B cell (primary cell): Measurements from ENCODE around the gene GAK. TPM values are rescaled to one million over a fixed set of nuclear protein-coding genes. Genes with fewer than 3 reads are reported as not detected.

Experiments
- ATAC-seq: fragments of 200-7000 bp; cut with Tn5 transposase; one replicate; pipeline ENCODE4 v1.10.0; 2021; ENCODE audit warnings: low read depth, mild to moderate bottlenecking, moderate number of reproducible peaks, moderate library complexity
- CTCF ChIA-PET: fragments of 350-600 bp; sonication (Branson Sonifier 250); formaldehyde crosslinking; loops from one replicate; lab custom pipeline; 2021; ENCODE audit warnings: antibody characterized with exemption, inconsistent platforms; lab: Charles Lee
- POLR2A ChIA-PET: fragments of 350-600 bp; sonication (Branson Sonifier 250); formaldehyde crosslinking; loops from one replicate; lab custom pipeline; 2021; ENCODE audit warnings: antibody characterized with exemption; lab: Charles Lee
- DNase-seq: peaks from one replicate; pipeline ENCODE4 v3.0.0; 2013
- H2AFZ ChIP-seq: 2 replicates; pipeline ENCODE4 v1.6.1; 2012; ENCODE audit warnings: mild to moderate bottlenecking, low read depth, low read length; ENCODE audit not compliant: insufficient read depth, poor library complexity, severe bottlenecking
- H3K27ac ChIP-seq, 2 donors: 1 replicate in 1 of 2; 2 replicates in 1 of 2; pipeline ENCODE4 v1.5.1; 2012 to 2013; ENCODE audit warnings: low read length in 2 of 2, mild to moderate bottlenecking in 2 of 2, moderate library complexity in 1 of 2
- H3K27me3 ChIP-seq, 4 experiments: fragments of 200-600 bp in 1 of 4; sonication (generic) in 1 of 4; replicated peaks in 1 of 4; 1 replicate in 2 of 4; 2 replicates in 2 of 4; pipeline versions ENCODE4 v1.6.1 to v1.7.0; 2013 to 2016; ENCODE audit warnings: low read length in 3 of 4, mild to moderate bottlenecking in 2 of 4, mixed read lengths in 1 of 4, moderate library complexity in 1 of 4; ENCODE audit not compliant: insufficient read depth in 4 of 4, control insufficient read depth in 3 of 4; ENCODE audit errors: control extremely low read depth in 1 of 4
- H3K36me3 ChIP-seq, 2 experiments: replicated peaks in 1 of 2; 1 replicate in 1 of 2; 2 replicates in 1 of 2; pipeline versions ENCODE4 v1.6.1 to v1.7.1; 2013; ENCODE audit warnings: low read length in 1 of 2; ENCODE audit not compliant: insufficient read depth in 2 of 2, control insufficient read depth in 1 of 2; ENCODE audit errors: control extremely low read depth in 1 of 2, extremely low read depth in 1 of 2
- H3K4me1 ChIP-seq, 2 donors: fragments of 200-600 bp in 1 of 2; sonication (generic) in 1 of 2; 1 replicate in 1 of 2; 2 replicates in 1 of 2; pipeline versions ENCODE4 v1.5.1 to v1.6.1; 2013 to 2017; ENCODE audit warnings: low read length in 2 of 2; ENCODE audit not compliant: control insufficient read depth in 2 of 2, insufficient read depth in 2 of 2
- H3K4me2 ChIP-seq: replicated peaks from 2 replicates; pipeline ENCODE3; 2012; ENCODE audit warnings: mild to moderate bottlenecking, low read depth, low read length; ENCODE audit not compliant: poor library complexity, severe bottlenecking
- H3K4me3 ChIP-seq, 5 experiments: fragments of 200-600 bp in 1 of 5; sonication (generic) in 1 of 5; 1 replicate in 3 of 5; 2 replicates in 2 of 5; pipeline versions ENCODE4 v1.5.1 to v1.7.0; 2011 to 2016; ENCODE audit warnings: low read length in 4 of 5, mild to moderate bottlenecking in 4 of 5, low read depth in 2 of 5, control low read depth in 1 of 5, moderate library complexity in 1 of 5; ENCODE audit not compliant: insufficient read depth in 1 of 5; ENCODE audit errors: control extremely low read depth in 1 of 5, extremely low read depth in 1 of 5
- H3K79me2 ChIP-seq: fragments of 200-600 bp; sonication (generic); one replicate; pipeline ENCODE4 v1.6.0; 2016; ENCODE audit warnings: low read length; ENCODE audit not compliant: control insufficient read depth, insufficient read depth
- H3K9ac ChIP-seq: fragments of 200-600 bp; sonication (generic); 2 replicates; pipeline ENCODE4 v1.6.1; 2017; ENCODE audit warnings: mild to moderate bottlenecking, low read length, moderate library complexity
- H3K9me3 ChIP-seq, 3 donors: one replicate each; pipeline versions ENCODE4 v1.6.1 to v1.7.1; 2013; ENCODE audit warnings: low read length in 2 of 3; ENCODE audit not compliant: control insufficient read depth in 2 of 3, insufficient read depth in 1 of 3; ENCODE audit errors: control extremely low read depth in 1 of 3
- H4K20me1 ChIP-seq: 2 replicates; pipeline ENCODE4 v1.6.0; 2012; ENCODE audit warnings: mild to moderate bottlenecking, low read length; ENCODE audit not compliant: insufficient read depth, control insufficient read depth, poor library complexity, severe bottlenecking
- H3K27ac Mint-ChIP-seq: one replicate; pipeline ENCODE4 v1.8.0; 2021; ENCODE audit warnings: mixed read lengths
- H3K27me3 Mint-ChIP-seq: one replicate; pipeline ENCODE4 v1.8.0; 2021; ENCODE audit warnings: mixed read lengths
- H3K4me1 Mint-ChIP-seq: one replicate; pipeline ENCODE4 v1.8.0; 2021; ENCODE audit warnings: mixed read lengths
- H3K4me3 Mint-ChIP-seq: one replicate; pipeline ENCODE4 v1.8.0; 2021; ENCODE audit warnings: mixed read lengths
- H3K9me3 Mint-ChIP-seq: one replicate; pipeline ENCODE4 v1.8.0; 2022; ENCODE audit warnings: mixed read lengths; ENCODE audit not compliant: insufficient read depth
- EZH2 ChIP-seq: IDR thresholded peaks from 2 replicates; pipeline ENCODE4 v1.6.1; 2012; ENCODE audit warnings: borderline replicate concordance, low read depth, mild to moderate bottlenecking, moderate library complexity, low read length; ENCODE audit not compliant: insufficient read depth, poor library complexity, severe bottlenecking
- WGBS: methylation state at CpG from one replicate; pipeline ENCODE4 v1.1.5; 2013; ENCODE audit warnings: missing lambda C conversion rate; ENCODE audit not compliant: insufficient coverage; 5-methylcytosine and 5-hydroxymethylcytosine counted together
- intact Hi-C: fragments of 100-400 bp; cut with micrococcal nuclease; formaldehyde crosslinking; loops from one replicate; pipeline ENCODE4 v1.10.0; 2022
- polyA plus RNA-seq: library from polyadenylated mRNA; depleted of rRNA; stranded (reverse); fragments of >200 nt; gene quantifications from 2 replicates; pipeline ENCODE4 v1.2.3, GENCODE V29; 2012
- total RNA-seq, 2 donors: library from RNA; stranded (reverse); fragments of 120-200 nt in 1 of 2; gene quantifications; 1 replicate in 1 of 2; 2 replicates in 1 of 2; pipeline versions ENCODE4 v1.2.3 to v1.2.4, GENCODE V29; 2013 to 2022
- TF ChIP-seq, protein P1 (sequence below): fragments of 200-600 bp; IDR thresholded peaks from one replicate; pipeline ENCODE4 v1.8.0; 2022; ENCODE audit warnings: antibody characterized with exemption, mild to moderate bottlenecking

GAK gene
- total and polyA plus RNA-seq, 2 donors (not counting 1 experiment from before 2014, with no cell fraction given), result 113 to 283 TPM

GRCh38 chr4:917992-918391 is 14.1 kb downstream of the GAK start:
- POLR2A ChIA-PET, result no interaction called here
- peaks cover 70% of the 10 kb centered on the region for H3K4me1 Mint-ChIP-seq

DNA sequence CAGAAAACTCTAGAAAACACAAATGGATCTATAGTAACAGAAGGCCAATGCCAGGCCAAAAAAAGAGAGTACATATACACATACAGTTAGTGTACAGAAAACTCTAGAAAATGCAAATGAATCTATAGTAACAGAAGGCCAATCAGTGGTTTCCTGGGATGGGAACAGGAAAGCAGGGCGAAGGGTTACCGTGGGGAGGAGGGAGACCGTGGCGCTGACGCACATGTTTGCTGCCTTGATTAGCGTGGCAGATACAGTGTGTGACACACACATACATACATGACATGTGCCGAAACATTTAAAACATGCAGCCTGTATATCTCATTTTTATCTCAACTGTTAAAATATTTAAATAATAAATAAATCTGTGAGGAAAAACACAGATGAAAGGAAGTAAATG is 14.7 kb downstream of the GAK start:
- no peaks in the 10 kb centered on the region for H3K27me3 Mint-ChIP-seq
- no peak overlapping the region for H3K4me3 ChIP-seq
- peaks cover 89% of the 10 kb centered on the region for H3K79me2 ChIP-seq
- no peak overlapping the region for H2AFZ ChIP-seq
- H3K27ac Mint-ChIP-seq, result no peak overlapping the region
- H3K9me3 Mint-ChIP-seq, result peaks cover 2% of the 10 kb centered on the region
- H3K9me3 ChIP-seq, result peaks cover 0 to 13% (median 0%) of the 10 kb centered on the region in 3 donors
- H3K4me1 Mint-ChIP-seq, result peaks cover 65% of the 10 kb centered on the region
- no peaks in the 10 kb centered on the region for H3K27me3 ChIP-seq
- no peak overlapping the region for H3K27ac ChIP-seq
- H3K9ac ChIP-seq, result no peak overlapping the region
- H3K4me2 ChIP-seq, result no peak overlapping the region
- no peak for DNase-seq
- peaks cover 2 to 10% of the 10 kb centered on the region in 2 experiments for H3K36me3 ChIP-seq
- H3K4me3 Mint-ChIP-seq, result no peak overlapping the region
- TF ChIP-seq, protein P1, sequence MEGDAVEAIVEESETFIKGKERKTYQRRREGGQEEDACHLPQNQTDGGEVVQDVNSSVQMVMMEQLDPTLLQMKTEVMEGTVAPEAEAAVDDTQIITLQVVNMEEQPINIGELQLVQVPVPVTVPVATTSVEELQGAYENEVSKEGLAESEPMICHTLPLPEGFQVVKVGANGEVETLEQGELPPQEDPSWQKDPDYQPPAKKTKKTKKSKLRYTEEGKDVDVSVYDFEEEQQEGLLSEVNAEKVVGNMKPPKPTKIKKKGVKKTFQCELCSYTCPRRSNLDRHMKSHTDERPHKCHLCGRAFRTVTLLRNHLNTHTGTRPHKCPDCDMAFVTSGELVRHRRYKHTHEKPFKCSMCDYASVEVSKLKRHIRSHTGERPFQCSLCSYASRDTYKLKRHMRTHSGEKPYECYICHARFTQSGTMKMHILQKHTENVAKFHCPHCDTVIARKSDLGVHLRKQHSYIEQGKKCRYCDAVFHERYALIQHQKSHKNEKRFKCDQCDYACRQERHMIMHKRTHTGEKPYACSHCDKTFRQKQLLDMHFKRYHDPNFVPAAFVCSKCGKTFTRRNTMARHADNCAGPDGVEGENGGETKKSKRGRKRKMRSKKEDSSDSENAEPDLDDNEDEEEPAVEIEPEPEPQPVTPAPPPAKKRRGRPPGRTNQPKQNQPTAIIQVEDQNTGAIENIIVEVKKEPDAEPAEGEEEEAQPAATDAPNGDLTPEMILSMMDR, result no peak
- TF ChIP-seq EZH2, result no peak
- intact Hi-C loops, result no loop called here
- peaks cover 53 to 57% of the 10 kb centered on the region in 2 donors for H3K4me1 ChIP-seq
- WGBS, result 92% methylated on average over 2 of the region's 7 CpGs
- CTCF ChIA-PET, result interaction anchor here (1.0 kb wide), 1 partner anchor 32 kb away, joined by 3 read pairs; no protein-coding TSS in a partner anchor
- H4K20me1 ChIP-seq, result peaks cover 99% of the 10 kb centered on the region
- POLR2A ChIA-PET, result no interaction called here
- ATAC-seq, result no peak

More at GRCh38 chr4:917992-918391, 14.1 kb downstream of the GAK start:
- Mint-ChIP-seq H3K9me3 (peaks cover 2% of the 10 kb centered on the region), H3K4me3 (no peak overlapping the region), H3K27ac (no peak overlapping the region), H3K27me3 (no peaks in the 10 kb centered on the region)
- Histone ChIP-seq H3K4me3 (no peak overlapping the region), H3K36me3 (peaks cover 0 to 5% of the 10 kb centered on the region in 2 experiments), H3K4me2 (no peak overlapping the region), H2AFZ (no peak overlapping the region), H3K9ac (no peak overlapping the region), H4K20me1 (peaks cover 97% of the 10 kb centered on the region), H3K79me2 (peaks cover 84% of the 10 kb centered on the region), H3K27me3 (no peaks in the 10 kb centered on the region), H3K27ac (no peak overlapping the region), H3K4me1 (peaks cover 58 to 62% of the 10 kb centered on the region in 2 donors), H3K9me3 (peaks cover 0 to 13% (median 0%) of the 10 kb centered on the region in 3 donors)
- intact Hi-C loops, result no loop called here
- no CpG with 5 or more reads among the region's 2 CpGs for WGBS
- CTCF ChIA-PET, result interaction anchor here (0.7 to 1.2 kb wide), 3 partner anchors 32 to 914 kb away, joined by 3 to 4 read pairs (median 4); no protein-coding TSS in a partner anchor
- ATAC-seq (no peak), DNase-seq (no peak)
- no peak for TF ChIP-seq EZH2
- TF ChIP-seq, protein P1, result no peak
